GM19324 (cell line): ENCODE measurements around the gene DDA1.
"Not testable (repeated sequence)": the region's sequence is repeated elsewhere in the genome, so short reads cannot be mapped to it uniquely, and the experiment has no call there.

Experiments used
- ATAC-seq: cut with Tn5 transposase; IDR thresholded peaks from one replicate; pipeline ENCODE4 v1.9.1; 2021; ENCODE audit warnings: mild to moderate bottlenecking, moderate library complexity; ENCODE audit not compliant: unreplicated experiment, low FRiP score

Gene DDA1

GRCh38 chr19:17340302-17340870, 31.0 kb downstream of the DDA1 start:
- no peak for ATAC-seq

GRCh38 chr19:17340871-17341357, 31.6 kb downstream of the DDA1 start:
- no peak for ATAC-seq

- no peak for ATAC-seq
These were observed 32.0 kb downstream of the DDA1 start for GRCh38 chr19:17341386-17341785.

- no peak for ATAC-seq
These were observed 32.5 kb downstream of the DDA1 start for GRCh38 chr19:17341845-17342244.

- no peak for ATAC-seq
These were observed 36.8 kb downstream of the DDA1 start for GRCh38 chr19:17346109-17346671.

GRCh38 chr19:17347361-17347760, 38.0 kb downstream of the DDA1 start:
- ATAC-seq: no peak

GRCh38 chr19:17347877-17348276, 38.5 kb downstream of the DDA1 start:
- ATAC-seq: no peak

- no peak for ATAC-seq
These were observed 39.3 kb downstream of the DDA1 start for GRCh38 chr19:17348700-17349099.

- no peak for ATAC-seq
These were observed 42.6 kb downstream of the DDA1 start for GRCh38 chr19:17351815-17352435.

- no peak for ATAC-seq
These were observed 43.4 kb downstream of the DDA1 start for GRCh38 chr19:17352608-17353280.

- no peak for ATAC-seq
These were observed 44.0 kb downstream of the DDA1 start for GRCh38 chr19:17353386-17353785.

GRCh38 chr19:17357078-17357666, 47.8 kb downstream of the DDA1 start:
- ATAC-seq: no peak

GRCh38 chr19:17357724-17358123, 48.4 kb downstream of the DDA1 start:
- ATAC-seq: no peak

GRCh38 chr19:17358395-17358794, 49.0 kb downstream of the DDA1 start:
- no peak for ATAC-seq

- no peak for ATAC-seq
These were observed 50.8 kb downstream of the DDA1 start for GRCh38 chr19:17359905-17360800.

- ATAC-seq: not testable (repeated sequence)
These were observed 54.7 kb downstream of the DDA1 start for GRCh38 chr19:17363852-17364605.

GRCh38 chr19:17365361-17365760, 56.0 kb downstream of the DDA1 start:
- ATAC-seq: no peak

GRCh38 chr19:17370026-17370587, 60.7 kb downstream of the DDA1 start:
- no peak for ATAC-seq
